Endothelial cell of umbilical vein (primary cell): Measurements from ENCODE around the gene SLC1A6. TPM values are rescaled to one million over a fixed set of nuclear protein-coding genes. Genes with fewer than 3 reads are reported as not detected.

Experiments used
- BruUV-seq: library from RNA; stranded (reverse); fragments of 400-500 nt; replicated peaks from 2 replicates; lab custom pipeline; 2021; lab: Mats Ljungman, UMichigan
- CTCF ChIA-PET: fragments of 300-600, 350-600 bp; sonication (Branson Sonifier 250); formaldehyde crosslinking; loops from one replicate; lab custom pipeline; 2021; ENCODE audit warnings: antibody characterized with exemption, inconsistent platforms; lab: Charles Lee
- POLR2A ChIA-PET: fragments of 300-600, 350-600 bp; sonication (Branson Sonifier 250); formaldehyde crosslinking; loops from one replicate; lab custom pipeline; 2021; ENCODE audit warnings: antibody characterized with exemption, inconsistent platforms; lab: Charles Lee
- DNase-seq: peaks from one replicate; pipeline ENCODE4 v3.0.0-alpha.2; 2011; ENCODE audit warnings: low read depth, low spot score
- FAIRE-seq: peaks from 2 replicates; lab custom pipeline; 2011; peaks lifted over from hg19 to GRCh38; lab: Jason Lieb, UNC
- H2AFZ ChIP-seq: 2 replicates; pipeline ENCODE4 v1.6.0; 2012; ENCODE audit warnings: low read depth, low read length, control low read depth, inconsistent platforms
- H3K27ac ChIP-seq: 2 replicates; pipeline ENCODE4 v1.5.1; 2011; ENCODE audit warnings: low read depth, mild to moderate bottlenecking, control low read depth, low read length, moderate library complexity; ENCODE audit not compliant: insufficient read depth
- H3K27me3 ChIP-seq, 2 experiments: 2 replicates each; pipeline versions ENCODE4 v1.6.0 to v1.6.1; 2011; ENCODE audit warnings: low read length in 2 of 2, mixed read lengths in 1 of 2; ENCODE audit not compliant: control insufficient read depth in 2 of 2, insufficient read depth in 2 of 2
- H3K36me3 ChIP-seq, 2 experiments: 2 replicates in 1 of 2; 3 replicates in 1 of 2; pipeline ENCODE4 v1.5.1; 2011; ENCODE audit warnings: low read length in 2 of 2, mild to moderate bottlenecking in 1 of 2, moderate library complexity in 1 of 2; ENCODE audit not compliant: control insufficient read depth in 2 of 2, insufficient read depth in 2 of 2; ENCODE audit errors: extremely low read depth in 1 of 2
- H3K4me1 ChIP-seq: 3 replicates; pipeline ENCODE4 v1.5.1; 2011; ENCODE audit warnings: mild to moderate bottlenecking, low read length; ENCODE audit not compliant: control insufficient read depth, insufficient read depth; ENCODE audit errors: extremely low read depth
- H3K4me2 ChIP-seq: 2 replicates; pipeline ENCODE4 v1.6.1; 2011; ENCODE audit warnings: low read length, control low read depth, mixed read lengths; ENCODE audit not compliant: insufficient read depth
- H3K4me3 ChIP-seq, 3 experiments: fragments of 200-600 bp in 1 of 3; sonication (generic), shearing (Covaris generic) in 1 of 3; replicated peaks in 1 of 3; 2 replicates each; pipeline ENCODE4 v1.5.1; 2011 to 2016; ENCODE audit warnings: control low read depth in 3 of 3, low read length in 3 of 3, mild to moderate bottlenecking in 2 of 3, inconsistent platforms in 1 of 3, low read depth in 1 of 3, moderate library complexity in 1 of 3; ENCODE audit not compliant: insufficient read depth in 1 of 3
- H3K79me2 ChIP-seq: 2 replicates; pipeline ENCODE4 v1.6.0; 2012; ENCODE audit warnings: low read length, inconsistent platforms; ENCODE audit not compliant: control insufficient read depth, insufficient read depth
- H3K9ac ChIP-seq: replicated peaks from 2 replicates; pipeline ENCODE3; 2011; ENCODE audit warnings: low read length, control low read depth; ENCODE audit not compliant: insufficient read depth; ENCODE audit errors: extremely low read depth
- H3K9me1 ChIP-seq: replicated peaks from 3 replicates; pipeline ENCODE4 v1.6.0; 2011; ENCODE audit warnings: mild to moderate bottlenecking, low read length; ENCODE audit not compliant: control insufficient read depth, insufficient read depth; ENCODE audit errors: extremely low read depth
- H3K9me3 ChIP-seq: replicated peaks from 2 replicates; pipeline ENCODE4 v1.5.1; 2012; ENCODE audit warnings: low read length, inconsistent platforms; ENCODE audit not compliant: control insufficient read depth, insufficient read depth
- H4K20me1 ChIP-seq: replicated peaks from 2 replicates; pipeline ENCODE3; 2011; ENCODE audit warnings: mild to moderate bottlenecking, low read length; ENCODE audit not compliant: control insufficient read depth, insufficient read depth; ENCODE audit errors: extremely low read depth
- EZH2 ChIP-seq: IDR thresholded peaks from 2 replicates; pipeline ENCODE4 v1.6.1; 2012; ENCODE audit warnings: borderline replicate concordance, low read depth, mild to moderate bottlenecking, moderate library complexity, low read length, inconsistent platforms; ENCODE audit not compliant: severe bottlenecking
- FOS ChIP-seq: IDR thresholded peaks from 2 replicates; pipeline ENCODE4 v1.6.1; 2011; ENCODE audit warnings: mild to moderate bottlenecking, low read length, moderate library complexity, borderline replicate concordance; ENCODE audit not compliant: insufficient read depth
- GATA2 ChIP-seq: IDR thresholded peaks from 2 replicates; pipeline ENCODE4 v1.7.0; 2011; ENCODE audit warnings: low read depth, mild to moderate bottlenecking, moderate library complexity, mixed read lengths, low read length; ENCODE audit not compliant: insufficient read length, insufficient read depth
- JUN ChIP-seq: IDR thresholded peaks from 2 replicates; pipeline ENCODE4 v1.6.1; 2011; ENCODE audit warnings: borderline replicate concordance, low read depth; ENCODE audit not compliant: insufficient read length, insufficient read depth
- MYC ChIP-seq: IDR thresholded peaks from one replicate; pipeline ENCODE4 v1.6.1; 2011; ENCODE audit warnings: mild to moderate bottlenecking, low read depth, low read length
- POLR2A ChIP-seq: IDR thresholded peaks from 2 replicates; pipeline ENCODE4 v1.6.1; 2012; ENCODE audit warnings: low read depth, mild to moderate bottlenecking, control low read depth, low read length
- POLR2AphosphoS5 ChIP-seq: IDR thresholded peaks from 2 replicates; pipeline ENCODE4 v1.6.1; 2012; ENCODE audit warnings: low read depth, mild to moderate bottlenecking, control low read depth, low read length, moderate library complexity; ENCODE audit not compliant: insufficient read depth
- dilution Hi-C: fragments of 300-500 bp; cut with MboI; formaldehyde crosslinking; loops from one replicate; pipeline ENCODE4 v1.15.0; 2019; ENCODE audit warnings: low sequenced_read_pairs; ENCODE audit not compliant: extremely low pct_ligation_motif_present
- intact Hi-C: fragments of 100-400 bp; cut with micrococcal nuclease; formaldehyde crosslinking; loops from one replicate; pipeline ENCODE4 v1.10.0; 2022
- polyA plus RNA-seq, 4 experiments: library from polyadenylated mRNA; depleted of rRNA in 3 of 4; stranded (reverse) in 3 of 4; unstranded in 1 of 4; fragments of >200 nt; gene quantifications; 2 replicates each; pipeline versions ENCODE4 v1.2.1 to v1.2.3, GENCODE V29; 2011 to 2012; ENCODE audit warnings: missing spikeins in 1 of 4
- total RNA-seq: library from RNA; stranded (reverse); gene quantifications from 2 replicates; pipeline ENCODE4 v1.2.3, GENCODE V29; 2021
- TF ChIP-seq, protein P1 (sequence below), 2 donors: IDR thresholded peaks; 1 replicate in 1 of 2; 2 replicates in 1 of 2; pipeline ENCODE4 v1.5.1; 2011; ENCODE audit warnings: low read length in 2 of 2, mild to moderate bottlenecking in 2 of 2, moderate library complexity in 2 of 2, control low read depth in 1 of 2, inconsistent platforms in 1 of 2, low read depth in 1 of 2; ENCODE audit not compliant: insufficient read depth in 1 of 2; ENCODE audit errors: extremely low read depth in 1 of 2
- TF ChIP-seq, protein P2 (sequence below): IDR thresholded peaks from 2 replicates; pipeline ENCODE4 v1.6.1; 2011; ENCODE audit not compliant: insufficient read depth, insufficient read length

SLC1A6 gene
- total and polyA plus RNA-seq, 2 donors (not counting 3 experiments of a cell fraction or from before 2014, with no cell fraction given): not detected

DNA sequence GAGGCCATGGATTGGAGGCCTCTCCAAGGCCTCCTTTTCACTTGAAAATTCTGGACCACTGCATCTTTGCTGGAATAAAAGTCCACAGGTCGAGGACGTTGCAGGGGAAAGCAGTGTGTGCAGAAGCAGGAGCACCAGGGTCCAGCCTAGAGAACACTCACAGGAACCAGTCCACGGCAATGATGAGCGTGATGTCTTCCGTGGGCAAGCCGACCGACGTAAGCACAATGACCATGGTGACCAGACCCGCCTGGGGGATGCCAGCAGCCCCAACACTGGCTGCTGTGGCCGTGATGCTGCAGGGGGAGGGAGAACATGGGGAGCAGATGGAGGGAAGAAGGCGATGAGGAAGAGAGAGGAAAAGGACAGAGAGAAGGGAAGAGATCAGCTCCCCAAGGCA, 26.9 kb downstream of the SLC1A6 start:
- Histone ChIP-seq H3K79me2 (no peaks in the 10 kb centered on the region), H3K4me3 (no peak overlapping the region), H3K36me3 (no peaks in the 10 kb centered on the region), H3K4me1 (no peaks in the 10 kb centered on the region), H3K4me2 (no peak overlapping the region), H3K9me3 (no peaks in the 10 kb centered on the region), H3K9ac (no peak overlapping the region), H3K27me3 (no peaks in the 10 kb centered on the region), H2AFZ (no peak overlapping the region), H3K27ac (no peak overlapping the region), H4K20me1 (no peaks in the 10 kb centered on the region), H3K9me1 (no peaks in the 10 kb centered on the region)
- FAIRE-seq (no peak), DNase-seq (no peak)
- TF ChIP-seq JUN: no peak
- no peak for TF ChIP-seq GATA2
- TF ChIP-seq, protein P1, sequence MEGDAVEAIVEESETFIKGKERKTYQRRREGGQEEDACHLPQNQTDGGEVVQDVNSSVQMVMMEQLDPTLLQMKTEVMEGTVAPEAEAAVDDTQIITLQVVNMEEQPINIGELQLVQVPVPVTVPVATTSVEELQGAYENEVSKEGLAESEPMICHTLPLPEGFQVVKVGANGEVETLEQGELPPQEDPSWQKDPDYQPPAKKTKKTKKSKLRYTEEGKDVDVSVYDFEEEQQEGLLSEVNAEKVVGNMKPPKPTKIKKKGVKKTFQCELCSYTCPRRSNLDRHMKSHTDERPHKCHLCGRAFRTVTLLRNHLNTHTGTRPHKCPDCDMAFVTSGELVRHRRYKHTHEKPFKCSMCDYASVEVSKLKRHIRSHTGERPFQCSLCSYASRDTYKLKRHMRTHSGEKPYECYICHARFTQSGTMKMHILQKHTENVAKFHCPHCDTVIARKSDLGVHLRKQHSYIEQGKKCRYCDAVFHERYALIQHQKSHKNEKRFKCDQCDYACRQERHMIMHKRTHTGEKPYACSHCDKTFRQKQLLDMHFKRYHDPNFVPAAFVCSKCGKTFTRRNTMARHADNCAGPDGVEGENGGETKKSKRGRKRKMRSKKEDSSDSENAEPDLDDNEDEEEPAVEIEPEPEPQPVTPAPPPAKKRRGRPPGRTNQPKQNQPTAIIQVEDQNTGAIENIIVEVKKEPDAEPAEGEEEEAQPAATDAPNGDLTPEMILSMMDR (IDR thresholded peaks at IDR 0.05; ENCODE audit: extremely low read depth in 1 of 2, insufficient read depth in 1 of 2, low read depth in 1 of 2, low read length in 2 of 2): no peak
- TF ChIP-seq POLR2A: no peak
- no peak for TF ChIP-seq EZH2
- TF ChIP-seq POLR2AphosphoS5: no peak
- no peak for TF ChIP-seq FOS
- no peak for TF ChIP-seq MYC
- TF ChIP-seq, protein P2, sequence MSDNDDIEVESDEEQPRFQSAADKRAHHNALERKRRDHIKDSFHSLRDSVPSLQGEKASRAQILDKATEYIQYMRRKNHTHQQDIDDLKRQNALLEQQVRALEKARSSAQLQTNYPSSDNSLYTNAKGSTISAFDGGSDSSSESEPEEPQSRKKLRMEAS: no peak
- POLR2A ChIA-PET: no interaction called here
- BruUV-seq: no TSS peak
- CTCF ChIA-PET: no interaction called here
- dilution Hi-C loops: no loop called here
- intact Hi-C loops: no loop called here
